Measurements from ENCODE around the gene MED9. TPM values are rescaled to one million over a fixed set of nuclear protein-coding genes. Genes with fewer than 3 reads are reported as not detected.

Gene MED9, protein sequence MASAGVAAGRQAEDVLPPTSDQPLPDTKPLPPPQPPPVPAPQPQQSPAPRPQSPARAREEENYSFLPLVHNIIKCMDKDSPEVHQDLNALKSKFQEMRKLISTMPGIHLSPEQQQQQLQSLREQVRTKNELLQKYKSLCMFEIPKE
- total RNA-seq (2014; rRNA removed; shearing (Covaris generic)), result 11.6 and 12.8 TPM in 2 replicates

DNA sequence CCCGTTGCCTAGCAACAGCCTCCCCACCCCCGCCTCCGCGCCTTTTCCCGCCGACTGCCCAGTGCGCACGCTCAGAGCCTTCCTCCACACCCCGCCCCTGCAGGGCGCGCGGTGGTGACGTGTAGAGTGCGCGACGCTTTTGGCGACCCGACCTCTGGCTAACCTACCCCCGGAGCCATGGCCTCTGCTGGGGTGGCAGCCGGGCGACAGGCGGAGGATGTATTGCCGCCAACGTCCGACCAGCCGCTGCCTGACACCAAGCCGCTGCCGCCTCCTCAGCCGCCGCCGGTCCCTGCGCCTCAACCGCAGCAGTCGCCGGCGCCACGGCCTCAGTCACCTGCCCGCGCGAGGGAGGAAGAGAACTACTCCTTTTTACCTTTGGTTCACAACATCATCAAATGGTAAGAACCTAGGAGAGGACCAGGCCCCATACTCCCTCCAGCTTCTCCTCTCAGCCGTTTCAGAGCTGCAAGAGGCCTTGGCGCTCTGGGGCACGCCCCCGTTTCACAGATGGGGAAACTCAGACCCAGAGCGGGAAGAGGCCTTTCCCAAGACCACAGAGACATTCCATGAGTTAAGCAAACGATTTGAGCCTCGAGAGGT lies at the start of gene MED9:
MED9 (plus strand) TSS at position 136 of the 603 bp plus-strand sequence; CDS start at position 178, 42 bp downstream.

DNA sequence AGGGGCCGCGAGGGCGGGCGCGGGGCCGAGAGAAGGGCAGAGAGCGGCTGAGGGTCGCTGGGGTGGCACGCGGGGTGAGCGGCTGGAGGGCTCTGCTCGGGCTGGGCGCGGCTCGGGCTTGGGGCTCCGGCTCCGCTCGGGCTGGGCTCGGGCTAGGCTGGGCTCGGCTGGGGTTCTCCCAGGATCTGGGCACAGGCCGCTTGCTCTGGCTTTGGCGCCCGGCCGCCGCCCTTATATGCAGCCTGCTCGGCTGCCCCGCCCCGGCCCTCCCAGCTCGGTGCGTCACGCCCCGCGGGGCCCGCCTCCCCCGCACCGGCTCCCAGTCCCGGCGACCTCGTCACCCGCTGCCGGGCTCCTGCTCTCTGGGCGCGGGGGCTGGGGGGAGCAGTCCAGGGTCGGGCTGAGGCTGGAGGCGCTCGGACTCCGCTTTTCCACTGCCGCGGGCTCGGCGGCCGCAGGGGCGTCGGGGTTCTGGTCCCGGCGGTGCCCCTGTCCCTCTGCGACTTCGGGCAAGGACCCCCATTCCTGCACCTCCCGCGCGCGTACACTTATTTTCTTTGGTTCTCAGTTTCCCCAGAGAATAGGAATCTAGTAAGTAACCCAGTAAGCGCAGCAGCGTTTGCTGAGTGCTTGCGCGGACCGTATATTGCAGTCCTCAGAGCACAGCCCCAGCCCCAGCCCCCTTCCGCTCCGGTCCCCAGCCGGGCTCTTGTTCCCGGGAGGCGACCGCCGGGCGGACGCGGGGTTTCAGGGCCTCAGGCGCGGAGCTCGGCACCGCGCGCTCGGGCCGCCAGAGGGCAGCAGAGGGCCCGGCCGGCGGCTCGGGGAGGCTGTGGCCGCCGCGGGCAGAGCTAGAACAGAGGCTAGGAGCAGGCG lies 19.6 kb downstream of the MED9 start, which contains the start of gene RASD1:
RASD1 (minus strand) TSS at position 207 of the 876 bp plus-strand sequence. CDS start 214 bp downstream, outside the sequence.

Small RNAs within 50 kb of the gene (small RNA-seq; reads per million reads assigned to genes)
- not detected for gene RF00019

Other genes with a start within 250 kb of the MED9 start
- 16.7 and 22.1 TPM in 2 replicates for gene FLCN, start 239.8 kb upstream of the MED9 start, total RNA-seq (2014; rRNA removed; shearing (Covaris generic))
- 119 TPM in 2 replicates for gene COPS3, start 195.8 kb upstream of the MED9 start, total RNA-seq (2014; rRNA removed; shearing (Covaris generic))
- gene NT5M, start 173.6 kb upstream of the MED9 start, total RNA-seq (2014; rRNA removed; shearing (Covaris generic)), result 5.7 and 5.8 TPM in 2 replicates
- 1.9 and 2.6 TPM in 2 replicates for gene RASD1, start 19.4 kb downstream of the MED9 start, total RNA-seq (2014; rRNA removed; shearing (Covaris generic))
- 93.8 and 94.3 TPM in 2 replicates for gene PEMT, start 114.7 kb downstream of the MED9 start, total RNA-seq (2014; rRNA removed; shearing (Covaris generic))
- 28.3 and 30.5 TPM in 2 replicates for gene RAI1, start 204.5 kb downstream of the MED9 start, total RNA-seq (2014; rRNA removed; shearing (Covaris generic))